Bronchial epithelial cell (primary cell): ENCODE measurements around the gene ABCD1. TPM values are rescaled to one million over a fixed set of nuclear protein-coding genes. Genes with fewer than 3 reads are reported as not detected.

Experiments
- DNase-seq: peaks from one replicate; pipeline ENCODE4 v3.0.0-alpha.2; 2010; ENCODE audit warnings: low read depth
- FAIRE-seq: peaks from 2 replicates; lab custom pipeline; 2011; peaks lifted over from hg19 to GRCh38; lab: Jason Lieb, UNC
- H3K27me3 ChIP-seq: 2 replicates; pipeline ENCODE4 v1.5.1; 2011; ENCODE audit warnings: low read length; ENCODE audit not compliant: control insufficient read depth, insufficient read depth
- H3K36me3 ChIP-seq: 2 replicates; pipeline ENCODE4 v1.5.1; 2011; ENCODE audit warnings: low read length; ENCODE audit not compliant: control insufficient read depth, insufficient read depth
- H3K4me3 ChIP-seq: 2 replicates; pipeline ENCODE4 v1.5.1; 2011; ENCODE audit warnings: mild to moderate bottlenecking, low read depth, low read length, control low read depth
- total RNA-seq: library from RNA; depleted of rRNA; stranded (reverse); fragments of >200 nt; gene quantifications from 2 replicates; pipeline ENCODE4 v1.2.1, GENCODE V29; 2014
- TF ChIP-seq, protein P1 (sequence below): IDR thresholded peaks from 2 replicates; pipeline ENCODE4 v1.5.1; 2011; ENCODE audit warnings: mild to moderate bottlenecking, moderate library complexity, low read length, control low read depth, inconsistent platforms; ENCODE audit not compliant: insufficient read depth, severe bottlenecking

ABCD1 gene
- total RNA-seq, 1 donor from 2014 or later = 1.8 TPM

GRCh38 chrX:153763298-153763932 lies 38.8 kb downstream of the ABCD1 start:
- DNase-seq (no peak), FAIRE-seq (no peak)

DNA sequence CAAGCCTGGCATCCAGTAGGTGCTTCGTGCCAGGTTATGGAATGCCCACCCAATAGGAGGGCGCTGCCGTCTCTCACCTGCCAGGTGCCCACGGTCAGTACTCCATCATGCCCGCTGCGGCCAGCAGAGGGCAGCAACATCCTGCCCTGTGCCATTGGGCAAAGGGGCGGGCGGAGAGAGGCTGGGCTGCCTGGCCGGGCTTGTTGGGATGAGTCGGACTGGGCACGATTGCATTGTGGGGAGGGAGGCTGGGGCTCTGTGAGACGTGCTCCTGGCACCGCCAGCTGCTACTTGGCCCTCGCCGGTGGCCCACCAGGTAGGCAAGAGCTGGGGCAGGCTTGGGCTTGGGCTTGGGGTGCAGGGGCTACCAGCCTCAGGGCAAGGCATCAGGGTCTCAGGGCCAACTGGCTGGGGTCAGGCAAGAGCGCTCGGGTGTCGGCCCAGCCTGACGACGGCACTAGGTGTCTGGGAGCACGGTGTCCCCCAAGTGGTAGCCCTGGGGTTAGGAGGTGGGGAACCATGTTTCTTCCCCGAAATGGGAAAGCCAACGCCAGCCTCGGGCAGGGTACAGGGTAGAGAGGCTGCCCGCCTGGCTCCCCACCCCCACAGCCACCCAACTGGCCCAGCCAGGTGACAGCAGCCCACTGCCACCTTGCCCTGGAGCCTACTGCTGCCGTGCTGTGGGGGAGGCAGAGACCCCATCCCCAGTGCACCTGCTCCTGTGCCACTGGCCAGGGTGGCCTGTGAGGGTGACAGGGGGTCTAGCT lies 39.5 kb downstream of the ABCD1 start, which contains the start of gene PLXNB3:
TSS of gene PLXNB3 (plus strand) at position 261 of the 767 bp plus-strand sequence. CDS start 1,287 bp downstream, outside the sequence.
- Histone ChIP-seq H3K4me3 (peak within 1 kb of the TSS; percentile 52), H3K27me3 (no peaks in the 10 kb centered on the region), H3K36me3 (peaks cover 3% of the 10 kb centered on the region)
- peak; percentile 68 for DNase-seq
- TF ChIP-seq, protein P1, sequence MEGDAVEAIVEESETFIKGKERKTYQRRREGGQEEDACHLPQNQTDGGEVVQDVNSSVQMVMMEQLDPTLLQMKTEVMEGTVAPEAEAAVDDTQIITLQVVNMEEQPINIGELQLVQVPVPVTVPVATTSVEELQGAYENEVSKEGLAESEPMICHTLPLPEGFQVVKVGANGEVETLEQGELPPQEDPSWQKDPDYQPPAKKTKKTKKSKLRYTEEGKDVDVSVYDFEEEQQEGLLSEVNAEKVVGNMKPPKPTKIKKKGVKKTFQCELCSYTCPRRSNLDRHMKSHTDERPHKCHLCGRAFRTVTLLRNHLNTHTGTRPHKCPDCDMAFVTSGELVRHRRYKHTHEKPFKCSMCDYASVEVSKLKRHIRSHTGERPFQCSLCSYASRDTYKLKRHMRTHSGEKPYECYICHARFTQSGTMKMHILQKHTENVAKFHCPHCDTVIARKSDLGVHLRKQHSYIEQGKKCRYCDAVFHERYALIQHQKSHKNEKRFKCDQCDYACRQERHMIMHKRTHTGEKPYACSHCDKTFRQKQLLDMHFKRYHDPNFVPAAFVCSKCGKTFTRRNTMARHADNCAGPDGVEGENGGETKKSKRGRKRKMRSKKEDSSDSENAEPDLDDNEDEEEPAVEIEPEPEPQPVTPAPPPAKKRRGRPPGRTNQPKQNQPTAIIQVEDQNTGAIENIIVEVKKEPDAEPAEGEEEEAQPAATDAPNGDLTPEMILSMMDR = peak; percentile 86
- FAIRE-seq = no peak

More at GRCh38 chrX:153763298-153763932, 38.8 kb downstream of the ABCD1 start:
- Histone ChIP-seq H3K36me3 (peaks cover 1% of the 10 kb centered on the region), H3K27me3 (no peaks in the 10 kb centered on the region), H3K4me3 (no peak overlapping the region)
- TF ChIP-seq, protein P1 = no peak

GRCh38 chrX:153764786-153765137 lies 40.1 kb downstream of the ABCD1 start:
- peak overlapping the region; percentile 52 for H3K4me3 ChIP-seq
- peaks cover 4% of the 10 kb centered on the region for H3K36me3 ChIP-seq
- DNase-seq = no peak
- TF ChIP-seq, protein P1 = no peak
- FAIRE-seq = no peak
- H3K27me3 ChIP-seq = no peaks in the 10 kb centered on the region

DNA sequence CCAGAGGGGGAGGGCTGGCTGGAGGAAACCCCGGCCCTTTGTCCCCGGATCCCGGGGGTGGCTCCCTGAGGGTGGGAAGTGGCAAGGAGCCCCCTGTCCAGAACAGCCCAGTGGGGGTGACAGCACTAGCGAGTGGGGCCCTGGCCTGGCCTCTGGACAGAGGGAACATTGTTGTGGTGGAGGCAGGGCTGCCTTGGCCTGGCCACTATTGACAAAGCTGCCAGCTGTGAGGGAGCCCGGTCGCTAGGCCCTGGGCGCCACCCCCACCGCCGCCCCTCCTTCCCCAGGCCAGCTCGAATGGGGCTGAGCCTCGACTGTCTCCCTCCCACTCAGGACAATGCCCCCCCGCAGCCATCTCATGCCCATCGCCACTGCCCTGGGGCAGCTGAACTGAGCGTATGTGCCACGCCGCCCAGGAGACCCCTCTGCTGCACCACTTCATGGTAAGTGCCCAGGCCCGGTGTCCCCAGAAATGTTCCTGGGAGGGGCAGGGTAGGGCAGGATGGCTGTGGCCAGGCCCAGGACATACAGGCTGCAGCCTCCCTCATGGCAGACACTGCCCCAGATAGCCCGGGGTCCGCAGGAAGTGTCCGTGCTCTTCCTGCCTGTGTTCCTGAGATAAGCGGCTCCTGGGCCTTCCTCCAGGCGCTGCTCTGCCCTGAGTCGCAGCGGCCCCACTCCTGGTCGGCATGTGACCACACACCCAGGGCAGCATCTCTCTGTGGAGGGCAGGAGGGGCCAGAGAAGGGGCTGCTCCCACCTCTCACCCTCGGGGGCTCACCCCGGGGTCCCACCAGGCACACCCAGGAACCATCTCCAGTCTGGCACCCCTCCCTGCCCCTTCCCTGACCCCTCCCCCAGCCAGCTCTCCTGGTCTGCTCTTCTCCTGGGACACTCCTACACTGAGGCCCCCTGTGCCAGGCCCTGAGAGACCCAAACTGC lies 40.8 kb downstream of the ABCD1 start:
- DNase-seq (no peak), FAIRE-seq (no peak)
- Histone ChIP-seq H3K36me3 (peaks cover 4% of the 10 kb centered on the region), H3K27me3 (no peaks in the 10 kb centered on the region), H3K4me3 (no peak overlapping the region)
- TF ChIP-seq, protein P1 = no peak

DNA sequence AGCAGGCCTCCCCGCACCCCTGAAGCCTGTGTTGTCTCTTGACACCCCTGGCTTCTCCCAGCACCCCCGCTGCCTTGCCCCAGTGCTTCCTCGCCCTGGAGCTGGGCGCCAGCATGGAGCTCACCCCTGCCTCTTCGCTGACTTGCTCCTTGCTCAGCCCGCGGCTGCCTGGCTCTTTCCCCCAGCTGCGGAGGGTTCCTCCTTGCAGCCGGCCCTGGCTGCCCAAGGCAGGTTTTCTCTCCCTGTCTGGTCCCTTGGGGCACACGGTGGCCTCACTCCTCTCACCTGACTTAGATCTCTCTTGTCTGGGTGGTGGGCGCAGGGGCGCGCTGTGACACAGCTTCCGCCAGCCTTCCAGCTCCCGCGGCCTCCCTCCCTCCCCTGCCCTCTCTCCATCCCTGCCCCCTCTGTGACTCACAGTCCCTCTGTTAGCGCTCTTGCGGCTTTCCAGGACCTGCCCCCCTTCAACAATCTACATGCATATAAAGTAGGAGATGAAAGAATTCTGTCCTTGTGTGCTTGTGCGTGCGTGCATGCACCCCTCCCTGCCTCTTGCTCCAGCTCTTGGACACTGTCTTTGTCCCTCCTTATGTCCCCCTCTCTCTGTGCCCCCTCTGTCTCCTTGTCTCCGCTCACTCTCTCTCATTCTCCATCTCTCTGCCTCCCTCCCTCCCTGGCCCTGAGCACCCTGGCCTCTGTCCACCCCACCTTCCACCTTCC lies 41.6 kb downstream of the ABCD1 start:
- Histone ChIP-seq H3K4me3 (peak overlapping the region; percentile 27), H3K36me3 (peaks cover 7% of the 10 kb centered on the region), H3K27me3 (no peaks in the 10 kb centered on the region)
- DNase-seq (peak; percentile 49), FAIRE-seq (no peak)
- TF ChIP-seq, protein P1 = no peak
